CD4-positive, alpha-beta T cell treated with Interleukin-10 for 1 hour (primary cell): ENCODE measurements around the gene ZBTB20.

ENCODE experiments used
- DNase-seq: peaks from one replicate; pipeline ENCODE4 v3.0.0-alpha.2; 2020

The ZBTB20 gene

DNA sequence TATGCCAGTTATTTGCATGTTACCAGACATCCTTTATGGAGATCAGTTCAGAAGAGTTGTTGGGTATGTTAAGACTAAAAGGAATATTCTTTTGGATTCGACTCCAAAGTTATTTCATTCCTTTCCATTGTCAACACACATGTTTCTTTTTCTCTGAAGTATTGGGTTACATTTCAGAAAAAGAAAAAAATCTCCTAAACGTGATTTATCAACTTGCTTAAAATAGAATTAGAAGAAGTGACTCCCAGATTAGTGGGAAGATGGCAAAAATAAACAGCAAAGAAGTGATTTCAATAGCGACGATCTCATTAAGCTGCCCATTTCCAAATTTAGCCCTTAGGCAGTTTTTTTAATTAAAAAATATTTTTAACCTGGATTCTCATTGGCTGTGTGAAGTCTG is 767.8 kb downstream of the ZBTB20 start:
- DNase-seq: no peak

GRCh38 chr3:114378760-114379159 is 768.3 kb downstream of the ZBTB20 start:
- DNase-seq: no peak

DNA sequence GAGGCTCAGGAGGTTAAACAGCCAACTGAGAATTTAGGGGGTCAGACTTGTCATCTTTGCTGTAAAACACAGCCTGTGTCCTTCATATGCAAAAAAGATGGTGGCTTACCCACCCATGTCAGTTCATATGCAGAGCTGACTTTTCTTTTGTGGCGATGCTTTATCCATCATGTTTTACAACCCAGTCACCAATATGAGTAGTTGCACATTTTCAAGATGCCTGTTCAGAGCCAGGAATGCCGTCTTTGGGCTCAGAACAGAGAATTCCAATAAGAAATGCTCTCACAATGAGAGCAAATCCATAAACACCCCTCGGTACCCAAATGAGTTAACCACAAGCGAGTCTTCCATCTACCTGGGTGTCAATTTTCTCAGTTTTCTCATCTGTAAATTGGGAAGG is 769.7 kb downstream of the ZBTB20 start:
- DNase-seq: no peak

DNA sequence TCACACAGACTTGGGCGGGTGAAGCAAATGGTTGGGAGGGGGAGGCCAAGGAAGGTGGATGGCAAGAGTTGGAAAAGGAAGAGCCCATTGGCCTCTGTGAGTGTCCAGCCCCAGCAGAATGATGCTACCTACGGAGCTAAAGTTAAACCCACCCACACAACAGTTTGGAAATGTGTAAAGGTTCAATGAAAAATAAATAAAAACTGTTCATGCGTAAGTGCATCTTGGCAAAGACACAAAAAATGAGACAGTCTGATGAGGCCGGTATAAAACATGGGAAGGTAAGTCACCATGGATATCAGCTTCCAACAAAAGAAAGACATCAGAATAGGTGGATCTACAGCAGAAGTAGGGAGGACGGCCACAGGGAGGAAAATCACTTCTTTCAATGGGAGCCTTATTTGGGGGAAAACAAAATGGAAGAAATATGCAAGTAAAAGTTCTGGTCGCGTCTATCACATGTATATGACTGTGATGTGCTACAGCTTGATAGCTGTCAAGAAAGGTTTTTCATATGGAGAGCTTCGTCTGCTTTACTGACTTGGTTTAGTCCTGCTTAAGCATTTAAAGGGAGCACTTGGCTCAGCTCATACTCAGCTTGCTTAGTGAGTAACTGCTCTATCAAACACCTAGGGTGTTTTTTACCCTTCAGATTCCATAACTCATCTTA is 770.4 kb downstream of the ZBTB20 start:
- no peak for DNase-seq

DNA sequence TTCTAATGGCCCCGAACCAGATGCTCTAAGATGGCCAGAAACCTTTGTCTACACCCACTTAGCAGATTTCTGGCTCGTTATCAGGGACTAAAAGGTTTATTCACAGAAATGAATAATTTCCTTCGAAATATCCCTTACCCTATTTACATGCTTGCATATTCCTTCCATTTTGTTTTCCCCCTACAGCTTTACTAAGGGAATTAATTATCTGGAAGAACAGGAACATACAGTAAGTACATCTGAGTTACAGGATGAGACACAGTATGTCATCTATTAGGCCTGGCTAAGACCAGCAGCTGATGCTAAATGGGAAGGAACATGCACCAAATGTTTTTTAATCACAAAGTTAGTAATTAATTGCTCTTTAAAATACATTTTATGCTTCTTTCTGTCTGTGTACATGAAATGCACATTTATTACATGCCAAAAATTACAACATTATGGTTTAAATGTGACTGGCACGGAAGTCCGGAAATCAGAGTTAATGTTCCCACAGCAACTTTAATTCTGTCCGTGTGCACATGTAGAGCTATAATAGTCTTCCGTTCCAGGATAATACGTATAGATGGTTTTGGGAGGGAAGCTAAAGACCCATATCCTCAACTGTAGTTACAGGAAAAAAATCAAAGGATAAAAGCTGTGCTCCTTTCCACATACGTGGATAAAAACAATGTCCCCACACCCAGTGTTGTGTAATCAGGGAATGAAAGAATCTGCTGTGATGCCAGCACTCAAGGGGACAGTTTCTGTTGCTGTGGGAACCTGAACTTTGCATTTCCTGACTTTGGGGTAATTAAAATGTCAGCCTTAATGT is 771.3 kb downstream of the ZBTB20 start:
- no peak for DNase-seq

DNA sequence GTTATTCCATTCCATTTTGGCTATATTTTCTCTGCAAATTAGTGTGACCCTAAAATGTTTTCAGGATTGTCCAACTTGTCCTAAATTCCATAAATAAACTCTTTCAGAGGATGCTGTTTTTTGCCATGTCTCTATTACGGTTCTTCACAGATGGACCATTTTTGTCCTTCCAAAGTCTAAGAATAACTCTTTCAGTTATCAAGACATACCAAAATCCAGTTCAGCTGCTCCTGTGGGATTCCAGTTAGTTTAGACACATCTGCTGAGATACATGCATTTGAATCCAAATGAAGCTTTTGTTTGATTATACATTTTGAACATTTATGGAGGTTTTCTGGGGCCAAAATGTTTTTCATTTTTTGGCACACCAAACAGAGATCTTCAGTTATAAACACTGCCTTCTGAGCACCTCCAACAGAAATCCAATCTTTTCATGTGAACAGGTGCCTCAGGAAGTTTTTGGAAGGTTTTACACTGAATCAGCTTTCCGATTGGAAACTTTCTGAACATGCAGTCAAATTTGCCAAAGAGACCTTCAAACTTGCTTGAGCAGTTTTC is 772.6 kb downstream of the ZBTB20 start:
- DNase-seq: no peak

GRCh38 chr3:114370537-114371174 is 776.4 kb downstream of the ZBTB20 start:
- no peak for DNase-seq

DNA sequence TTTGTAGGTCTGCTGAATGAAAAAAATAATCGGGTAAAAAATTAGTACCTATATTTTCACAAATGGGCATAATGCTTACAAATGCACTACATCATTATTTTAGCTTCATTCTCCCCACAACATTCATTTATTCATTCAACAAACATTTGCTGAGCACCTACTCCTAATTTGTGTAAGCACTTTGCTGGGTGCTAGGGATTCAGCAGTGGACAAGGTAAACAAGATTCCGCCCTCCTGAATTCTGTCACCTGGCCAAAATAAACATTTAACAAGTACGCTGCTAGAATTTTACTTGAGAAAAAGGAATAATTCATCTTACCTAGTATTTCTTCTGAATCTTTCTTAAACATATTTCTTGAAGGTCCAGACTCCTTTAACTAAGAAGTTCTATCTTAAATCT is 781.2 kb downstream of the ZBTB20 start:
- no peak for DNase-seq

GRCh38 chr3:114364806-114365654 is 782.1 kb downstream of the ZBTB20 start:
- no peak for DNase-seq

GRCh38 chr3:114363554-114364202 is 783.4 kb downstream of the ZBTB20 start:
- no peak for DNase-seq

GRCh38 chr3:114362815-114363214 is 784.3 kb downstream of the ZBTB20 start:
- peak; percentile 25 for DNase-seq

GRCh38 chr3:114361391-114361790 is 785.7 kb downstream of the ZBTB20 start:
- no peak for DNase-seq

DNA sequence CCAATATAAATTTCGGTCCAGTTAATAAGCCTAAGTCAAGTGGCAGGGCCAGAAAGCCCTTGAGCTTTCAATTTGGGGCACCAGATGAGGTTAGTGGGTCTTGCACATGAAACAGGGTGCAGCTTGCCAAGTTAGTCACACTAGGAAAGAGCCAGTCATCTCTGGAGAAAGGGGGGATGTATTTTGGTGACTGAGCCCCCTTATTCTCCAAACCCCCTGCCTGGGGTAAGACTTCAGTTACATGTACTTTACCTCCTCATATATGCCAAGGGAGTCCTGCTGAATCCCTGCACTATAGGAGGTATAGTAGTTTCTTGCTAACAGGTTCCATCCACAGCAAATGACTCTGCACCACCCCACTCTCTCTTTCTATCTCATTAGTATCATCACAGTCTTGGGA is 790.6 kb downstream of the ZBTB20 start:
- no peak for DNase-seq

- DNase-seq: no peak
Measured at GRCh38 chr3:114356066-114356465, 791.0 kb downstream of the ZBTB20 start.

GRCh38 chr3:114355653-114356052 is 791.4 kb downstream of the ZBTB20 start:
- no peak for DNase-seq

DNA sequence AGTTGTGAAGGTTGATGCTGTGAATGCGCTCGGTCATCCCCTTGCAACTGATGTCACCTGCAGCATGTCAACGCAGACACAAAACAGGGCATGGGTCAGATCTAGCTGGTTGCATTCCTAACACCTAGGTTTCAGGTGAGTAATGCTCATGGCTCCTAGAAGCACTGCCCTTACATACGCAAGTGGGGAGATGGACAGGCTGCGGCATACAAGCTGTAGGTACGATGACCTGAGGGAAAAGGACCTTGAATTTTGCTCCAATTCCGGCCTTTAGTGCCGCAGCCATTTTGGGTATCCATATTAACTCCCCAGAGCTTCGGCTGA is 795.3 kb downstream of the ZBTB20 start:
- no peak for DNase-seq

GRCh38 chr3:114351123-114351821 is 795.8 kb downstream of the ZBTB20 start:
- no peak for DNase-seq

DNA sequence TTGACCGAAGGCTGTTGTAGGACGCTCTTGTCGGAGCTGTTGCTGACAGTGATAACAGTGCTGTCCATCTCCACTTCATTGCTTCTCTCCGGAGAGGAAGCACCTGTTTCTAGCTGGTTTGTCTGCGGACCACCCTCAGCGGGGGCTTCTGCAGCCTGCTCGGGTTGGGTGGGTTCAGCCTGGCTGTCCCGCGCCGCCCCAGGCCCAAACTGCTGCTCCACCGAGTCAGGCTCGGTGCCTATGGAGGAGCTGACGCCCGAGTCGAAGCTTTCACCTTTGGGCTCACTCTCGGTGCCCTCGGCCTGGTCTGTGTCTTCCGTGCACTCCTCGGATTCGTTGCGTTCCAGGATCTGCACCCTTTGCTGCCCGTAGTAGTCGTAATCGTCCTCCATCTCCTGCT is 796.4 kb downstream of the ZBTB20 start:
- DNase-seq: no peak

GRCh38 chr3:114350271-114350670 is 796.8 kb downstream of the ZBTB20 start:
- DNase-seq: no peak

- no peak for DNase-seq
Measured at GRCh38 chr3:114344492-114344891, 802.6 kb downstream of the ZBTB20 start.

DNA sequence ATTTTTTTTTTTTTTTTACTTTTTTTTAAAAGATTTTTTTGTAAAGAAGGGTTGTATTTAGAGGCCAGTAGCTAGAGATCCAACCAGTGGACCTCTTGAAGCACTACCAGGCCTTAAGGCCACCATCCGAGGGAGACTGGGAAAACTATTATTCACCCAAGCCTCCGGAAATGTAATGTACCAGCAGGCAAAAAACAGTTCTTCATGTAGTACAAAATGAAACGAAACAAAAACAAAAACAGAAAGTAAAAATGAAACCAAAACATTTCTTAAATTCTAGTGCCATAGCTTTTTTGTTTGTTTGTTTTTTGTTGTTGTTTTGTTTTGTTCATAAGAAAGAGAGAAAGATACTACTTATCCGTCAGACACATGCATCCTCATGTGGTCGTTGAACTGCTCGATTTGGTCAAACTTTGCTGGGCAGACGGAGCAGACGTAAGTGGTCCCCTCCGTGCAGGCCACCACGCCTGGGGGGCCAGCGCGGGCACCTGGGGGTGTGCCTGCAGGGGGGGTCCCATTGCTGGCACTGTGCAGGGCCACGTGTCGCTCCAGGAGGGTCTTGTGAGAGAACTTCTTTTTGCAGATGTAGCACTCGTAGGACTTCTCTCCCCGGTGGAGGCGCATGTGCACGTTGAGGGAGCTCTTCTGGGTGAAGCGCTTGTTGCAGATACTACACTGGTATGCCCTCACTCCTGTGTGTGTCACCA is 808.3 kb downstream of the ZBTB20 start:
- DNase-seq: peak; percentile 43
